ENCODE measurements around the gene KRTAP10-2. TPM values are rescaled to one million over a fixed set of nuclear protein-coding genes. Genes with fewer than 3 reads are reported as not detected.

The KRTAP10-2 gene
- total RNA-seq, 1 experiment from 2014 or later = not detected

- intact Hi-C loops (cut with micrococcal nuclease) = no loop called here
- no peak for ATAC-seq
- no peaks in the 10 kb centered on the region for H4K20me1 ChIP-seq (ENCODE audit: insufficient read depth)
- ChIA-PET CTCF (no interaction called here), RAD21 (ENCODE audit: low non-redundant PET in 1 of 2, low total read pairs in 2 of 2, uncharacterized antibody in 2 of 2, unreplicated experiment in 2 of 2) (no interaction called here), POLR2A (no interaction called here)
- H3K4me3 ChIP-seq (replicated peaks in 1 of 2; ENCODE audit: low read depth in 1 of 2, low read length in 2 of 2) = no peak overlapping the region
- H3K4me1 ChIP-seq (ENCODE audit: control insufficient read depth in 1 of 2, insufficient read depth in 2 of 2, low read length in 2 of 2) = no peaks in the 10 kb centered on the region
- BruUV-seq (replicated peaks) = no TSS peak
- TF ChIP-seq, protein P1, sequence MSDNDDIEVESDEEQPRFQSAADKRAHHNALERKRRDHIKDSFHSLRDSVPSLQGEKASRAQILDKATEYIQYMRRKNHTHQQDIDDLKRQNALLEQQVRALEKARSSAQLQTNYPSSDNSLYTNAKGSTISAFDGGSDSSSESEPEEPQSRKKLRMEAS (IDR thresholded peaks at IDR 0.05) = no peak
- H3K79me2 ChIP-seq (ENCODE audit: insufficient read depth, low read length) = no peaks in the 10 kb centered on the region
- H3K27ac ChIP-seq (ENCODE audit: low read depth, low read length) = no peak overlapping the region
- H3K9ac ChIP-seq (ENCODE audit: low read length) = no peak overlapping the region
- H3K27me3 ChIP-seq (ENCODE audit: insufficient read depth, low read length) = no peaks in the 10 kb centered on the region
- H3K36me3 ChIP-seq (ENCODE audit: control insufficient read depth in 1 of 2, insufficient read depth in 2 of 2, low read length in 2 of 2) = no peaks in the 10 kb centered on the region
- H3K4me2 ChIP-seq (ENCODE audit: low read length) = no peak overlapping the region
- no peak for DNase-seq (ENCODE audit: low read depth, low spot score)
- H3K9me3 ChIP-seq (ENCODE audit: control insufficient read depth in 1 of 2, insufficient read depth in 1 of 2, low read depth in 1 of 2, low read length in 2 of 2) = peaks cover 4 to 17% of the 10 kb centered on the region in 2 experiments; a peak in 1 of 4 replicates
- H3K9me2 ChIP-seq (ENCODE audit: insufficient read depth) = no peaks in the 10 kb centered on the region
- no peak overlapping the region for H2AFZ ChIP-seq (ENCODE audit: low read depth, low read length, poor library complexity, severe bottlenecking)
These were observed 23.9 kb downstream of the KRTAP10-2 start for GRCh38 chr21:44527156-44527982.

DNA sequence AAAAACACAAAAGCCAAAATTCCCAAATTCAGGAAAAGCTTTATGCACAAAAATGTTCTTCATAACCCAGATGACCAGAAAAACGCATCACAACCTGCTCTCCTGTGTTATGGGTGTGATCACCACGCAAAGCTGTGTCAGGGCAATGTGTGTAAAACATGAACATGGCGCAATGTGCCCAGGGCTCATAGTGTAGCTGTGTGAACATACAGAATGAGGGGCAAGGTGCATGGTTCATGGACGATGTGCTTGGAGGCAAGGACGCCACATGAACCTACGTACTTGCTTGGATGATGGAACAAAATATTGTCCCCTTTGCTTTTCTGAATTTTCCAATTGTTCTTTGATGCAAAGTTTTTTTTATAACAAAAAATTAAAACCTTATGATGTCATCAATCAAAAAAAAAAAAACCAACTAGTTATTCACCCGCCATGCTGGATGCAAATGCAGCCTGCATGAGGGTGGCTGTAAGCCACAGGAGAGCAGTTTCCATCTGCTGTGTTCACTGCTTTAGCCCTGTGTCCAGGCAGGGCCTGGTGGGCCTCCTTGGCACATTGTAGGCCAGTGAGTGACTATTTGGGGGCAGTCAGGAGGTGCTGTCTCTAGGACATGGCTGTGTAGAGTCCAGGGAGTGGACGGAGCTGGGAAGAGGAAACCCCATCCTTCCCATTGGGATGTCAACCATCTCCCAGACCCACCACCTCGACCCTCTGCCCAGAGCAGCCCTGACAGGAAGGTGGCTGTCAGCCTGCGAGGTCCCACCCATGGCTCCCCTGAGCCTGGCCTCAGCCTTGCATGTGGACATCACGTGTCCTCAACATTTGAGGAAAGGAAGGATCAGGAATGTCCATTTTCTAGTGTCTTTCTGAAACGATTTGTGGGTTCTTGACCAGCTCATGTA lies 25.0 kb downstream of the KRTAP10-2 start:
- H3K27ac ChIP-seq (ENCODE audit: low read depth, low read length) = no peak overlapping the region
- no peak overlapping the region for H3K9ac ChIP-seq (ENCODE audit: low read length)
- H3K4me2 ChIP-seq (ENCODE audit: low read length) = no peak overlapping the region
- intact Hi-C loops (cut with micrococcal nuclease) = no loop called here
- no peaks in the 10 kb centered on the region for H3K4me1 ChIP-seq (ENCODE audit: control insufficient read depth in 1 of 2, insufficient read depth in 2 of 2, low read length in 2 of 2)
- no peak overlapping the region for H3K4me3 ChIP-seq (replicated peaks in 1 of 2; ENCODE audit: low read depth in 1 of 2, low read length in 2 of 2)
- H2AFZ ChIP-seq (ENCODE audit: low read depth, low read length, poor library complexity, severe bottlenecking) = no peak overlapping the region
- peaks cover 4 to 17% of the 10 kb centered on the region in 2 experiments; a peak in 1 of 4 replicates for H3K9me3 ChIP-seq (ENCODE audit: control insufficient read depth in 1 of 2, insufficient read depth in 1 of 2, low read depth in 1 of 2, low read length in 2 of 2)
- H3K9me2 ChIP-seq (ENCODE audit: insufficient read depth) = no peaks in the 10 kb centered on the region
- no peaks in the 10 kb centered on the region for H3K79me2 ChIP-seq (ENCODE audit: insufficient read depth, low read length)
- BruUV-seq (replicated peaks) = no TSS peak
- no peaks in the 10 kb centered on the region for H4K20me1 ChIP-seq (ENCODE audit: insufficient read depth)
- no peak for ATAC-seq
- ChIA-PET CTCF (no interaction called here), RAD21 (ENCODE audit: low non-redundant PET in 1 of 2, low total read pairs in 2 of 2, uncharacterized antibody in 2 of 2, unreplicated experiment in 2 of 2) (no interaction called here), POLR2A (no interaction called here)
- DNase-seq (ENCODE audit: low read depth, low spot score) = no peak
- no peaks in the 10 kb centered on the region for H3K36me3 ChIP-seq (ENCODE audit: control insufficient read depth in 1 of 2, insufficient read depth in 2 of 2, low read length in 2 of 2)
- H3K27me3 ChIP-seq (ENCODE audit: insufficient read depth, low read length) = no peaks in the 10 kb centered on the region
- TF ChIP-seq CBX3 (IDR thresholded peaks at IDR 0.05; ENCODE audit: low read depth) (no peak), TCF7L2 (IDR thresholded peaks at IDR 0.05; ENCODE audit: borderline replicate concordance, extremely low read depth, insufficient read depth, insufficient read length) (no peak), CEBPB (IDR thresholded peaks at IDR 0.05; ENCODE audit: low read depth) (no peak), SIN3A (IDR thresholded peaks at IDR 0.05; ENCODE audit: low read depth) (no peak), ZBTB33 (IDR thresholded peaks at IDR 0.05; ENCODE audit: extremely low read depth, insufficient replicate concordance, low read length) (no peak), EZH2 (IDR thresholded peaks at IDR 0.05) (no peak), POLR2AphosphoS5 (IDR thresholded peaks at IDR 0.05; ENCODE audit: low read depth, low read length) (no peak), RAD21 (IDR thresholded peaks at IDR 0.05; ENCODE audit: low read depth) (no peak), ELF1 (IDR thresholded peaks at IDR 0.05; ENCODE audit: borderline replicate concordance, low read depth) (no peak), ZNF274 (IDR thresholded peaks at IDR 0.05; ENCODE audit: low read depth, low read length) (no peak), YY1 (IDR thresholded peaks at IDR 0.05; ENCODE audit: extremely low read depth, insufficient replicate concordance, low read depth, low read length) (no peak), FOSL1 (IDR thresholded peaks at IDR 0.05; ENCODE audit: low read depth) (no peak), ATF3 (IDR thresholded peaks at IDR 0.05) (no peak), JUND (IDR thresholded peaks at IDR 0.05) (no peak)

Measured in HCT116 (cell line).